ENCODE data around the gene CLEC18A. TPM values are rescaled to one million over a fixed set of nuclear protein-coding genes. Genes with fewer than 3 reads are reported as not detected.
"Not testable (repeated sequence)": the region's sequence is repeated elsewhere in the genome, so short reads cannot be mapped to it uniquely, and the experiment has no call there.

CLEC18A gene
- 0.38 TPM for polyA plus RNA-seq (2013)

DNA sequence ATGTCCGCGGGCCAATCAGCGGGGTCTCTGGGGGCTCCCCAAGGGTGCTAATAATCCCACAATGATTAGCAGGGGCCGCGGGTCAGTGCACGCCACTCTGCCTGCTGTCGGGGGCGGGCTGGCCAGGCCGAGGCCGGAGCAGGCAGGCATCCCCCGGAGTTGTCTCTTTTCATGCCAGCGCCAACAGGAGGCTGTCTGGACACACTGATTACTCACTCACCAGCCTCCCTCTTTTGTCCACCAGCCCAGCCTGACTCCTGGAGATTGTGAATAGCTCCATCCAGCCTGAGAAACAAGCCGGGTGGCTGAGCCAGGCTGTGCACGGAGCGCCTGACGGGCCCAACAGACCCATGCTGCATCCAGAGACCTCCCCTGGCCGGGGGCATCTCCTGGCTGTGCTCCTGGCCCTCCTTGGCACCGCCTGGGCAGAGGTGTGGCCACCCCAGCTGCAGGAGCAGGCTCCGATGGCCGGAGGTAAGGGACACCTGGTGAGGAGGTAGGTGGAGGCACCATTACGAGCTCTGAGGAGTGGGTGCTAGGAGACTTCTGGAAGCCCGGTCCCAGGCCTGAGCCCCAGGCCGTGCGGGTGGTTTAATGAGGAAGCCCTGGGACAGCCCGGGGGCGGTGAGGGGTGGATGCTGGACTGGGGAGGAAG, at the start of gene CLEC18A:
Gene CLEC18A (plus strand): TSS at position 318 of the 655 bp plus-strand sequence. CDS start 33 bp downstream, at position 351.
- H3K36me3 ChIP-seq (ENCODE audit: control insufficient read depth in 4 of 4, insufficient read depth in 4 of 4, low read length in 3 of 4); POLR2A ChIA-PET; H3K4me3 ChIP-seq (ENCODE audit: control insufficient read depth in 1 of 7, extremely low read depth in 1 of 7, insufficient read depth in 4 of 7, low read depth in 2 of 7, low read length in 6 of 7); CTCF ChIA-PET; H3K27me3 ChIP-seq (replicated peaks in 2 of 5; ENCODE audit: control insufficient read depth in 4 of 5, insufficient read depth in 5 of 5, low read length in 4 of 5); H3K4me1 ChIP-seq (ENCODE audit: control extremely low read depth in 1 of 4, control insufficient read depth in 4 of 4, insufficient read depth in 4 of 4, low read length in 3 of 4); H3K27ac ChIP-seq (ENCODE audit: insufficient read depth in 1 of 2, low read depth in 1 of 2, low read length in 2 of 2, poor library complexity in 1 of 2, severe bottlenecking in 2 of 2); H3K9me3 ChIP-seq (ENCODE audit: control extremely low read depth in 1 of 5, control insufficient read depth in 4 of 5, insufficient read depth in 2 of 5, low read depth in 1 of 5, low read length in 4 of 5); DNase-seq: not testable (repeated sequence)
- WGBS (ENCODE audit: insufficient coverage), result no CpG with 5 or more reads among the region's 26 CpGs

- Histone ChIP-seq H3K27ac (ENCODE audit: insufficient read depth in 1 of 2, low read depth in 1 of 2, low read length in 2 of 2, poor library complexity in 1 of 2, severe bottlenecking in 2 of 2) (no peak overlapping the region), H3K4me3 (ENCODE audit: control insufficient read depth in 1 of 7, extremely low read depth in 1 of 7, insufficient read depth in 4 of 7, low read depth in 2 of 7, low read length in 6 of 7) (no peak overlapping the region), H3K27me3 (replicated peaks in 2 of 5; ENCODE audit: control insufficient read depth in 4 of 5, insufficient read depth in 5 of 5, low read length in 4 of 5) (no peaks in the 10 kb centered on the region), H3K4me1 (ENCODE audit: control extremely low read depth in 1 of 4, control insufficient read depth in 4 of 4, insufficient read depth in 4 of 4, low read length in 3 of 4) (no peaks in the 10 kb centered on the region), H3K36me3 (ENCODE audit: control insufficient read depth in 4 of 4, insufficient read depth in 4 of 4, low read length in 3 of 4) (peaks cover 2 to 16% (median 5%) of the 10 kb centered on the region in 4 experiments), H3K9me3 (ENCODE audit: control extremely low read depth in 1 of 5, control insufficient read depth in 4 of 5, insufficient read depth in 2 of 5, low read depth in 1 of 5, low read length in 4 of 5) (no peaks in the 10 kb centered on the region)
- DNase-seq, result no peak
- POLR2A ChIA-PET, result no interaction called here
- CTCF ChIA-PET, result no interaction called here
- WGBS (ENCODE audit: insufficient coverage), result 100% methylated on average over 4 of the region's 8 CpGs
These were observed 47.2 kb upstream of the CLEC18A start for GRCh38 chr16:69903865-69904415.

- no peaks in the 10 kb centered on the region for H3K27me3 ChIP-seq (replicated peaks in 2 of 5; ENCODE audit: control insufficient read depth in 4 of 5, insufficient read depth in 5 of 5, low read length in 4 of 5)
- ChIA-PET CTCF (no interaction called here), POLR2A (no interaction called here)
These were observed 46.5 kb upstream of the CLEC18A start for GRCh38 chr16:69904495-69905170.

GRCh38 chr16:69905171-69905555, 46.0 kb upstream of the CLEC18A start:
- no peaks in the 10 kb centered on the region for H3K4me1 ChIP-seq (ENCODE audit: control extremely low read depth in 1 of 4, control insufficient read depth in 4 of 4, insufficient read depth in 4 of 4, low read length in 3 of 4)
- POLR2A ChIA-PET, result no interaction called here
- H3K27me3 ChIP-seq (replicated peaks in 2 of 5; ENCODE audit: control insufficient read depth in 4 of 5, insufficient read depth in 5 of 5, low read length in 4 of 5), result no peaks in the 10 kb centered on the region
- no peak overlapping the region for H3K4me3 ChIP-seq (ENCODE audit: control insufficient read depth in 1 of 7, extremely low read depth in 1 of 7, insufficient read depth in 4 of 7, low read depth in 2 of 7, low read length in 6 of 7)
- no CpG with 5 or more reads among the region's 2 CpGs for WGBS (ENCODE audit: insufficient coverage)
- CTCF ChIA-PET, result interaction anchor here (1.1 kb wide), 1 partner anchor 109 kb away, joined by 4 read pairs; no protein-coding TSS in a partner anchor
- H3K9me3 ChIP-seq (ENCODE audit: control extremely low read depth in 1 of 5, control insufficient read depth in 4 of 5, insufficient read depth in 2 of 5, low read depth in 1 of 5, low read length in 4 of 5), result no peaks in the 10 kb centered on the region
- peaks cover 2 to 22% (median 11%) of the 10 kb centered on the region in 4 experiments for H3K36me3 ChIP-seq (ENCODE audit: control insufficient read depth in 4 of 4, insufficient read depth in 4 of 4, low read length in 3 of 4)
- no peak for DNase-seq
- H3K27ac ChIP-seq (ENCODE audit: insufficient read depth in 1 of 2, low read depth in 1 of 2, low read length in 2 of 2, poor library complexity in 1 of 2, severe bottlenecking in 2 of 2), result no peak overlapping the region

More at GRCh38 chr16:69904495-69905170, 46.5 kb upstream of the CLEC18A start:
- WGBS (ENCODE audit: insufficient coverage), result 96% methylated on average over 5 of the region's 9 CpGs
- Histone ChIP-seq H3K4me3 (ENCODE audit: control insufficient read depth in 1 of 7, extremely low read depth in 1 of 7, insufficient read depth in 4 of 7, low read depth in 2 of 7, low read length in 6 of 7) (no peak overlapping the region), H3K4me1 (ENCODE audit: control extremely low read depth in 1 of 4, control insufficient read depth in 4 of 4, insufficient read depth in 4 of 4, low read length in 3 of 4) (no peaks in the 10 kb centered on the region), H3K36me3 (ENCODE audit: control insufficient read depth in 4 of 4, insufficient read depth in 4 of 4, low read length in 3 of 4) (peaks cover 2 to 22% (median 10%) of the 10 kb centered on the region in 4 experiments), H3K27ac (ENCODE audit: insufficient read depth in 1 of 2, low read depth in 1 of 2, low read length in 2 of 2, poor library complexity in 1 of 2, severe bottlenecking in 2 of 2) (no peak overlapping the region), H3K9me3 (ENCODE audit: control extremely low read depth in 1 of 5, control insufficient read depth in 4 of 5, insufficient read depth in 2 of 5, low read depth in 1 of 5, low read length in 4 of 5) (no peaks in the 10 kb centered on the region)
- DNase-seq, result no peak

GRCh38 chr16:69906838-69907401, 44.2 kb upstream of the CLEC18A start:
- no peak overlapping the region for H3K27ac ChIP-seq (ENCODE audit: insufficient read depth in 1 of 2, low read depth in 1 of 2, low read length in 2 of 2, poor library complexity in 1 of 2, severe bottlenecking in 2 of 2)
- CTCF ChIA-PET, result interaction anchor here (1.0 to 1.2 kb wide), 2 partner anchors 16 to 23 kb away, joined by 3 to 4 read pairs; no protein-coding TSS in a partner anchor
- 100% methylated on average over 3 of the region's 6 CpGs for WGBS (ENCODE audit: insufficient coverage)

DNA sequence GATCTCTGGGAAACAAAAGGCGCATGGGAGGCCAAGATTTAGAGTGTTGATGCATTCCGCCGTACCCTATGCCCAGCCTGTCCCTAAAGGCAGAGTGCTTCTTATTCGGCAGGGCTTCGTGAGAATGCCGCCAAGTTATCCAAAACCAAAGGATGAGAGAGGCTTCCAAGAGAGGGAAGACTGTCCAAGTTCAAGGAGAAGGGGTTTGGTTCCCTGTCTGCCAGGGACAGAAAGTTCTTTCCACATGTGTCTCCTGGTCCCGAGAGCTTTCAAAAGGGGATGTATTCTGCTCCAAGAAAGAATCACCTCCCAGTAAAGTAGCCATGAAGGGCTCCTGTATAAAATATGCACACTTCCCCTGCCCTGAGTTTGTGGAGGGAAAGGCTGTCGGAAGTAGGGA, 42.1 kb upstream of the CLEC18A start:
- CTCF ChIA-PET, result interaction anchor here (1.0 kb wide), 1 partner anchor 13 kb away, joined by 3 read pairs; no protein-coding TSS in a partner anchor
- Histone ChIP-seq H3K4me3 (ENCODE audit: control insufficient read depth in 1 of 7, extremely low read depth in 1 of 7, insufficient read depth in 4 of 7, low read depth in 2 of 7, low read length in 6 of 7) (no peak overlapping the region), H3K27ac (ENCODE audit: insufficient read depth in 1 of 2, low read depth in 1 of 2, low read length in 2 of 2, poor library complexity in 1 of 2, severe bottlenecking in 2 of 2) (no peak overlapping the region), H3K4me1 (ENCODE audit: control extremely low read depth in 1 of 4, control insufficient read depth in 4 of 4, insufficient read depth in 4 of 4, low read length in 3 of 4) (no peaks in the 10 kb centered on the region), H3K27me3 (replicated peaks in 2 of 5; ENCODE audit: control insufficient read depth in 4 of 5, insufficient read depth in 5 of 5, low read length in 4 of 5) (no peaks in the 10 kb centered on the region), H3K36me3 (ENCODE audit: control insufficient read depth in 4 of 4, insufficient read depth in 4 of 4, low read length in 3 of 4) (peaks cover 0 to 22% (median 15%) of the 10 kb centered on the region in 4 experiments), H3K9me3 (ENCODE audit: control extremely low read depth in 1 of 5, control insufficient read depth in 4 of 5, insufficient read depth in 2 of 5, low read depth in 1 of 5, low read length in 4 of 5) (no peaks in the 10 kb centered on the region)
- WGBS (ENCODE audit: insufficient coverage), result 99% methylated on average over 7 of the region's 8 CpGs
- POLR2A ChIA-PET, result no interaction called here
- DNase-seq, result no peak

More at GRCh38 chr16:69906838-69907401, 44.2 kb upstream of the CLEC18A start:
- Histone ChIP-seq H3K4me1 (ENCODE audit: control extremely low read depth in 1 of 4, control insufficient read depth in 4 of 4, insufficient read depth in 4 of 4, low read length in 3 of 4) (no peaks in the 10 kb centered on the region), H3K27me3 (replicated peaks in 2 of 5; ENCODE audit: control insufficient read depth in 4 of 5, insufficient read depth in 5 of 5, low read length in 4 of 5) (no peaks in the 10 kb centered on the region), H3K9me3 (ENCODE audit: control extremely low read depth in 1 of 5, control insufficient read depth in 4 of 5, insufficient read depth in 2 of 5, low read depth in 1 of 5, low read length in 4 of 5) (no peaks in the 10 kb centered on the region), H3K36me3 (ENCODE audit: control insufficient read depth in 4 of 4, insufficient read depth in 4 of 4, low read length in 3 of 4) (peaks cover 2 to 32% (median 16%) of the 10 kb centered on the region in 4 experiments), H3K4me3 (ENCODE audit: control insufficient read depth in 1 of 7, extremely low read depth in 1 of 7, insufficient read depth in 4 of 7, low read depth in 2 of 7, low read length in 6 of 7) (no peak overlapping the region)
- POLR2A ChIA-PET, result no interaction called here
- no peak for DNase-seq

DNA sequence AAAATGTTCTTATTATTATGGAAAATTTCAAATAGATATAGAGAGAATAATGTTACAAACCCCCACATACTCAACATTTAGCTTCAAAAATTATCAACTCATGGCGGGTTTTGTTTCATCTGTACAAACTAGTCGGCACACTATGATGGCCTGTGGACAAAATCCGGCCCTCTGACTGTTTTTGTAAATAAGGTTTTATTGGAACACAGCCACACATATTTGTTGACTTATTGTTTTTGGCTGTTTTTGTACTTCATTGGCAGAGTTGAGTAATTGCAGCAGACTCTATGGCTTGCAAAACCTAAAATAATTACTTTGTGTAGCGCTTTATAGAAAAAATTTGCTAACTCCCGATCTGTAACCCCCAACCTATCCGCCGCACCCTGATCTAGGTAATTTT, 41.4 kb upstream of the CLEC18A start:
- 94% methylated on average over 4 of the region's 7 CpGs for WGBS (ENCODE audit: insufficient coverage)
- no peak for DNase-seq
- H3K27ac ChIP-seq (ENCODE audit: insufficient read depth in 1 of 2, low read depth in 1 of 2, low read length in 2 of 2, poor library complexity in 1 of 2, severe bottlenecking in 2 of 2), result no peak overlapping the region
- peaks cover under 1 to 22% (median 15%) of the 10 kb centered on the region in 4 experiments for H3K36me3 ChIP-seq (ENCODE audit: control insufficient read depth in 4 of 4, insufficient read depth in 4 of 4, low read length in 3 of 4)
- no peak overlapping the region for H3K4me3 ChIP-seq (ENCODE audit: control insufficient read depth in 1 of 7, extremely low read depth in 1 of 7, insufficient read depth in 4 of 7, low read depth in 2 of 7, low read length in 6 of 7)
- H3K27me3 ChIP-seq (replicated peaks in 2 of 5; ENCODE audit: control insufficient read depth in 4 of 5, insufficient read depth in 5 of 5, low read length in 4 of 5), result no peaks in the 10 kb centered on the region
- ChIA-PET POLR2A (no interaction called here), CTCF (no interaction called here)
- no peaks in the 10 kb centered on the region for H3K4me1 ChIP-seq (ENCODE audit: control extremely low read depth in 1 of 4, control insufficient read depth in 4 of 4, insufficient read depth in 4 of 4, low read length in 3 of 4)
- no peaks in the 10 kb centered on the region for H3K9me3 ChIP-seq (ENCODE audit: control extremely low read depth in 1 of 5, control insufficient read depth in 4 of 5, insufficient read depth in 2 of 5, low read depth in 1 of 5, low read length in 4 of 5)
